Endodermal cell (in vitro differentiated cells): ENCODE results near the gene LRRC47. TPM values are rescaled to one million over a fixed set of nuclear protein-coding genes. Genes with fewer than 3 reads are reported as not detected.
"Not testable (repeated sequence)": the region's sequence is repeated elsewhere in the genome, so short reads cannot be mapped to it uniquely, and the experiment has no call there.

ENCODE experiments used
- DNase-seq: peaks from one replicate; pipeline ENCODE4 v3.0.0-alpha.2; 2017
- H3K27ac ChIP-seq: 2 replicates; pipeline ENCODE4 v1.5.1; 2013; ENCODE audit warnings: mild to moderate bottlenecking, low read depth, low read length, moderate library complexity
- H3K27me3 ChIP-seq: 2 replicates; pipeline ENCODE4 v1.6.1; 2013; ENCODE audit warnings: mild to moderate bottlenecking, low read length, moderate library complexity; ENCODE audit not compliant: insufficient read depth, control insufficient read depth, poor library complexity, severe bottlenecking
- H3K36me3 ChIP-seq: 2 replicates; pipeline ENCODE4 v1.7.0; 2013; ENCODE audit warnings: mild to moderate bottlenecking, low read length, moderate library complexity; ENCODE audit not compliant: control insufficient read depth, insufficient read depth
- H3K4me1 ChIP-seq: one replicate; pipeline ENCODE4 v1.7.0; 2013; ENCODE audit warnings: low read length; ENCODE audit not compliant: control insufficient read depth, insufficient read depth
- H3K4me3 ChIP-seq: 2 replicates; pipeline ENCODE4 v1.5.1; 2013; ENCODE audit warnings: mild to moderate bottlenecking, low read length, moderate library complexity
- H3K9ac ChIP-seq: 2 replicates; pipeline ENCODE4 v1.6.1; 2013; ENCODE audit warnings: mild to moderate bottlenecking, low read length, moderate library complexity; ENCODE audit not compliant: poor library complexity, severe bottlenecking; ENCODE audit errors: extremely low read depth
- H3K9me3 ChIP-seq: 2 replicates; pipeline ENCODE4 v1.6.1; 2013; ENCODE audit warnings: mild to moderate bottlenecking, low read length, moderate library complexity; ENCODE audit not compliant: control insufficient read depth
- H3K27ac Mint-ChIP-seq: 2 replicates; pipeline ENCODE4 v1.8.0; 2020; ENCODE audit warnings: mixed read lengths
- H3K27me3 Mint-ChIP-seq: 2 replicates; pipeline ENCODE4 v1.8.0; 2021; ENCODE audit warnings: mild to moderate bottlenecking, mixed read lengths; ENCODE audit not compliant: insufficient read depth
- H3K36me3 Mint-ChIP-seq: 2 replicates; pipeline ENCODE4 v1.8.0; 2020; ENCODE audit warnings: low read depth, mixed read lengths
- H3K4me1 Mint-ChIP-seq: 2 replicates; pipeline ENCODE4 v1.8.0; 2020; ENCODE audit warnings: mixed read lengths
- H3K4me3 Mint-ChIP-seq: 2 replicates; pipeline ENCODE4 v1.8.0; 2020; ENCODE audit warnings: mild to moderate bottlenecking, moderate library complexity, mixed read lengths
- H3K9me3 Mint-ChIP-seq: 2 replicates; pipeline ENCODE4 v1.8.0; 2020; ENCODE audit warnings: mild to moderate bottlenecking, mixed read lengths
- WGBS, 2 experiments: methylation state at CpG; one replicate each; pipeline versions ENCODE4 v1.1.5 to v1.1.7; 2013; ENCODE audit warnings: missing lambda C conversion rate in 2 of 2, mixed read lengths in 1 of 2; ENCODE audit not compliant: insufficient coverage in 1 of 2, insufficient read length in 1 of 2; 5-methylcytosine and 5-hydroxymethylcytosine counted together
- total RNA-seq, 2 donors: library from RNA; stranded (reverse); fragmentation: NEBNext Ultra II Directional in 1 of 2; extraction: Animal tissue kit (Norgen Biotek cat#: 25700) in 1 of 2; gene quantifications; 2 replicates in 1 of 2; 3 replicates in 1 of 2; pipeline ENCODE4 v1.2.1, GENCODE V29; 2021
- TF ChIP-seq, protein P1 (sequence below): fragments of 200-600 bp; sonication (generic); conservative IDR thresholded peaks from 2 replicates; pipeline ENCODE4 v1.5.0; 2021; ENCODE audit warnings: antibody characterized with exemption, mild to moderate bottlenecking

Gene LRRC47
- total RNA-seq, 2 donors from 2014 or later, result 49.9 to 59.7 TPM

- TF ChIP-seq, protein P1, sequence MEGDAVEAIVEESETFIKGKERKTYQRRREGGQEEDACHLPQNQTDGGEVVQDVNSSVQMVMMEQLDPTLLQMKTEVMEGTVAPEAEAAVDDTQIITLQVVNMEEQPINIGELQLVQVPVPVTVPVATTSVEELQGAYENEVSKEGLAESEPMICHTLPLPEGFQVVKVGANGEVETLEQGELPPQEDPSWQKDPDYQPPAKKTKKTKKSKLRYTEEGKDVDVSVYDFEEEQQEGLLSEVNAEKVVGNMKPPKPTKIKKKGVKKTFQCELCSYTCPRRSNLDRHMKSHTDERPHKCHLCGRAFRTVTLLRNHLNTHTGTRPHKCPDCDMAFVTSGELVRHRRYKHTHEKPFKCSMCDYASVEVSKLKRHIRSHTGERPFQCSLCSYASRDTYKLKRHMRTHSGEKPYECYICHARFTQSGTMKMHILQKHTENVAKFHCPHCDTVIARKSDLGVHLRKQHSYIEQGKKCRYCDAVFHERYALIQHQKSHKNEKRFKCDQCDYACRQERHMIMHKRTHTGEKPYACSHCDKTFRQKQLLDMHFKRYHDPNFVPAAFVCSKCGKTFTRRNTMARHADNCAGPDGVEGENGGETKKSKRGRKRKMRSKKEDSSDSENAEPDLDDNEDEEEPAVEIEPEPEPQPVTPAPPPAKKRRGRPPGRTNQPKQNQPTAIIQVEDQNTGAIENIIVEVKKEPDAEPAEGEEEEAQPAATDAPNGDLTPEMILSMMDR, result no peak
- Mint-ChIP-seq H3K27ac (no peak overlapping the region), H3K9me3 (peaks cover 34% of the 10 kb centered on the region), H3K27me3 (no peaks in the 10 kb centered on the region), H3K4me1 (no peaks in the 10 kb centered on the region), H3K36me3 (peaks cover 16% of the 10 kb centered on the region), H3K4me3 (no peak overlapping the region)
- Histone ChIP-seq H3K4me3 (no peak overlapping the region), H3K4me1 (no peaks in the 10 kb centered on the region), H3K9ac (no peak overlapping the region), H3K27me3 (no peaks in the 10 kb centered on the region), H3K27ac (no peak overlapping the region), H3K9me3 (peaks cover 14% of the 10 kb centered on the region), H3K36me3 (no peaks in the 10 kb centered on the region)
- 33 to 73% methylated on average over 1 to 2 of the region's 2 CpGs for WGBS, 2 experiments
- DNase-seq, result no peak
These were observed 15.3 kb upstream of the LRRC47 start for GRCh38 chr1:3811595-3811911.

GRCh38 chr1:3810149-3810761 lies 14.0 kb upstream of the LRRC47 start:
- not testable (repeated sequence) for H3K27me3 Mint-ChIP-seq, H3K9ac ChIP-seq, H3K4me1 ChIP-seq, H3K27ac ChIP-seq, H3K4me3 Mint-ChIP-seq, H3K4me3 ChIP-seq, H3K27ac Mint-ChIP-seq, H3K4me1 Mint-ChIP-seq, H3K27me3 ChIP-seq, H3K36me3 ChIP-seq, DNase-seq
- peaks cover 47% of the 10 kb centered on the region for H3K9me3 Mint-ChIP-seq
- 89 to 93% methylated on average over 5 to 9 of the region's 9 CpGs for WGBS, 2 experiments
- peaks cover 14% of the 10 kb centered on the region for H3K9me3 ChIP-seq
- H3K36me3 Mint-ChIP-seq, result peaks cover 10% of the 10 kb centered on the region

DNA sequence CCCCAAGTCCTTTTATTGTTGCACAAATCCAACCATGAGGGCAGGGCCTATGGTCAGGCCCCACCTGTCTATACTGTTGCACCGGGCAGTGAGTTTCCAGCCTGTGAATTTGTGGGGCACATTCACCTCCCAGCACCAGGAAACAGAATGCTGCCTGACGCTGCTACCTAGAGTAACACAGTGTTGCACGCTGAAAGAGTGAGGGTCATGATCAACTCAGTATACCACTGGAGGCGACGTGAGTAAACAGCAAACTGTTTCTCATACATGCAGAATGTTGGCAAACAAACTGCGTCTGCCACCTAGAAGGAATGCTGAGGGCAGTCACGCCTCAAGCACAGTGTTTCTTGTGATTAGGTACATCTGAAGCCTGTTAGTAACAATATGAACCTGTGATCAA lies 13.4 kb upstream of the LRRC47 start:
- DNase-seq, result no peak
- Histone ChIP-seq H3K4me3 (no peak overlapping the region), H3K36me3 (no peaks in the 10 kb centered on the region), H3K27ac (no peak overlapping the region), H3K9me3 (peaks cover 14% of the 10 kb centered on the region), H3K9ac (no peak overlapping the region), H3K4me1 (no peaks in the 10 kb centered on the region), H3K27me3 (no peaks in the 10 kb centered on the region)
- WGBS, 2 experiments, result 82 to 83% methylated on average over 7 of the region's 7 CpGs
- Mint-ChIP-seq H3K27ac (no peak overlapping the region), H3K36me3 (peaks cover 5% of the 10 kb centered on the region), H3K4me3 (no peak overlapping the region), H3K9me3 (peaks cover 53% of the 10 kb centered on the region), H3K4me1 (no peaks in the 10 kb centered on the region), H3K27me3 (peaks cover 5% of the 10 kb centered on the region)
- TF ChIP-seq, protein P1, result no peak

DNA sequence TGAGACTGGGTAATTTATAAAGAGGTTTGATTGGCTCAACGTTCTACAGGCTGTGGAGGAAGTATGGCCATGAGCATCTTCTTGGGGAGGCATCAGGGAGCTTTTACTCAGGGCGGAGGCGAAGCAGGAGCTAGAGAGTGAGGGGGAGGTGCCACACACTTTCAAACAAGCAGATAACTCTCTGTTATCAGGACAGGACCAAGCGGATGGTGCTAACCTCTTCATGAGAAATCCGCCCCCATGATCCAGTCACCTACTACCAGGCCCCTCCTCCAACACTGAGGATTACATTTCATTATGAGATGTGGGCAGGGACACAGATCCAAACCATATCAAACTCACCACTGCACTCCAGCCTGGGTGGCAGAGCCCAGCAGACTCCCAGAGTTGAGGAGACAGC lies 11.5 kb upstream of the LRRC47 start:
- peaks cover 65% of the 10 kb centered on the region for H3K9me3 Mint-ChIP-seq
- no peak for DNase-seq
- Histone ChIP-seq H3K4me3 (no peak overlapping the region), H3K9ac (no peak overlapping the region), H3K36me3 (no peaks in the 10 kb centered on the region), H3K9me3 (peaks cover 14% of the 10 kb centered on the region), H3K4me1 (no peaks in the 10 kb centered on the region), H3K27ac (no peak overlapping the region), H3K27me3 (no peaks in the 10 kb centered on the region)
- TF ChIP-seq, protein P1, result no peak
- no peak overlapping the region for H3K4me3 Mint-ChIP-seq
- 87% methylated on average over 5 of the region's 5 CpGs; no CpG with 5 or more reads in 1 of the 2 experiments for WGBS, 2 experiments
- H3K27me3 Mint-ChIP-seq, result peaks cover 8% of the 10 kb centered on the region
- no peaks in the 10 kb centered on the region for H3K4me1 Mint-ChIP-seq
- no peaks in the 10 kb centered on the region for H3K36me3 Mint-ChIP-seq
- no peak overlapping the region for H3K27ac Mint-ChIP-seq
